GM12864 (cell line): ENCODE results near the gene ZSWIM1.
A peak's percentile ranks its signal among the peaks of the same experiment; 100 is the strongest.

Experiments
- DNase-seq: peaks from one replicate; pipeline ENCODE4 v3.0.0-alpha.2; 2011; ENCODE audit warnings: low read depth
- H3K4me3 ChIP-seq: 2 replicates; pipeline ENCODE4 v1.5.1; 2011; ENCODE audit warnings: mild to moderate bottlenecking, low read depth, low read length, control low read depth
- CTCF ChIP-seq: IDR thresholded peaks from 2 replicates; pipeline ENCODE4 v1.5.1; 2011; ENCODE audit warnings: low read depth, mild to moderate bottlenecking, moderate library complexity, low read length, control low read depth, inconsistent platforms; ENCODE audit errors: missing control alignments

The ZSWIM1 gene

GRCh38 chr20:45909817-45910669 is 29.0 kb downstream of the ZSWIM1 start:
- DNase-seq, result no peak
- no peak overlapping the region for H3K4me3 ChIP-seq
- TF ChIP-seq CTCF, result no peak

GRCh38 chr20:45910670-45911485 is 29.9 kb downstream of the ZSWIM1 start:
- H3K4me3 ChIP-seq, result peak overlapping the region; percentile 45
- DNase-seq, result peak; percentile 99
- TF ChIP-seq CTCF, result no peak

GRCh38 chr20:45911486-45912343 is 30.7 kb downstream of the ZSWIM1 start, which contains the start of gene PLTP:
Gene PLTP (minus strand): TSS chr20:45912155. CDS start chr20:45911452, 703 bp downstream.
- H3K4me3 ChIP-seq, result peak within 1 kb of the TSS; percentile 45
- DNase-seq, result no peak
- TF ChIP-seq CTCF, result no peak

GRCh38 chr20:45912344-45912682 is 31.3 kb downstream of the ZSWIM1 start:
- peak overlapping the region; percentile 45 for H3K4me3 ChIP-seq
- no peak for DNase-seq
- TF ChIP-seq CTCF, result no peak

GRCh38 chr20:45913116-45913515 is 32.1 kb downstream of the ZSWIM1 start:
- no peak for TF ChIP-seq CTCF
- DNase-seq, result no peak
- H3K4me3 ChIP-seq, result no peak overlapping the region

GRCh38 chr20:45917790-45918141 is 36.7 kb downstream of the ZSWIM1 start:
- DNase-seq, result no peak
- H3K4me3 ChIP-seq, result no peak overlapping the region
- no peak for TF ChIP-seq CTCF
